ENCODE measurements around the gene COL20A1.

COL20A1 gene

GRCh38 chr20:63308218-63308911, 15.4 kb downstream of the COL20A1 start:
- no peak overlapping the region for H3K4me3 ChIP-seq (ENCODE audit: low read depth, low read length)

DNA sequence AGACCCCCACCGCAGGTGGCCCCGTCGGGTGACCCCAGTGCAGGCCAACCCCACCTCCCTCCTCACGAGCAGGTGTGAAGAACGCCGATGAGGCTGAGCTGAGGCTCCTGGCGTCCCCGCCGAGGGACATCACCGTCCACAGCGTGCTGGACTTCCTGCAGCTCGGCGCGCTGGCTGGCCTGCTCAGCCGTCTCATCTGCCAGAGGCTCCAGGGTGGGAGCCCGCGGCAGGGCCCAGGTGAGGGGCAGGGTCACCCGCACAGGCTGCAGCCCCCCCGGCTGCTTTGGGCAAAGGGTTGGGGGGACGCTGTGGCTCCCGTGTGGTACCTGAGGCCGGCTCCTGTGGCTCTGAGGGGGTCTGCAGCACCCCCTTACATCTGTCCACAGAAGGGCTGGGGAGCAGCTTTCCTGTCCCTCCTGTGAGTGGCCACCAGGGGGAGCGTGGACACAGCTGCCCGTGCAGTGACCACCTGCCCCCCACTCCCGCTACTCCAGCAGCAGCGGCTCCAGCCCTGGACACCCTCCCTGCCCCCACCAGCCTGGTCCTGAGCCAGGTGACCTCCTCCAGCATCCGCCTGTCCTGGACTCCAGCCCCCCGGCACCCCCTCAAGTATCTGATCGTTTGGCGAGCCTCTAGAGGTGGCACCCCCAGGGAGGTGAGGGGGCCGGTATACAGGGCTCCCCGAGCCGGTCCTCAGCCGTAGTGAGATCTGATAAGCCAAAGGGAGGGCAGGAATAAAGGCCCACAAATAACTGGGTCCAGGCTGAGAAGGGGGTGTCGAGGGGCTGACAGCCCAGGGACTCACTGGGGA, 16.5 kb downstream of the COL20A1 start:
- CTCF ChIA-PET: interaction anchor here (0.6 to 4.8 kb wide), 33 partner anchors 7 to 212 kb away, joined by 3 to 79 read pairs (median 5); partner anchors contain the start of gene COL20A1
- TF ChIP-seq, protein P1, sequence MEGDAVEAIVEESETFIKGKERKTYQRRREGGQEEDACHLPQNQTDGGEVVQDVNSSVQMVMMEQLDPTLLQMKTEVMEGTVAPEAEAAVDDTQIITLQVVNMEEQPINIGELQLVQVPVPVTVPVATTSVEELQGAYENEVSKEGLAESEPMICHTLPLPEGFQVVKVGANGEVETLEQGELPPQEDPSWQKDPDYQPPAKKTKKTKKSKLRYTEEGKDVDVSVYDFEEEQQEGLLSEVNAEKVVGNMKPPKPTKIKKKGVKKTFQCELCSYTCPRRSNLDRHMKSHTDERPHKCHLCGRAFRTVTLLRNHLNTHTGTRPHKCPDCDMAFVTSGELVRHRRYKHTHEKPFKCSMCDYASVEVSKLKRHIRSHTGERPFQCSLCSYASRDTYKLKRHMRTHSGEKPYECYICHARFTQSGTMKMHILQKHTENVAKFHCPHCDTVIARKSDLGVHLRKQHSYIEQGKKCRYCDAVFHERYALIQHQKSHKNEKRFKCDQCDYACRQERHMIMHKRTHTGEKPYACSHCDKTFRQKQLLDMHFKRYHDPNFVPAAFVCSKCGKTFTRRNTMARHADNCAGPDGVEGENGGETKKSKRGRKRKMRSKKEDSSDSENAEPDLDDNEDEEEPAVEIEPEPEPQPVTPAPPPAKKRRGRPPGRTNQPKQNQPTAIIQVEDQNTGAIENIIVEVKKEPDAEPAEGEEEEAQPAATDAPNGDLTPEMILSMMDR (IDR thresholded peaks at IDR 0.05; ENCODE audit: insufficient read depth, low read length, missing control alignments): peak; percentile 96
- no peak overlapping the region for H3K4me3 ChIP-seq (ENCODE audit: low read depth, low read length)
- DNase-seq (ENCODE audit: low read depth, low spot score): no peak
- POLR2A ChIA-PET: interaction anchor here (0.7 kb wide), 1 partner anchor 86 kb away, joined by 3 read pairs; no protein-coding TSS in a partner anchor

More at GRCh38 chr20:63308218-63308911, 15.4 kb downstream of the COL20A1 start:
- ChIA-PET CTCF (interaction anchor here (0.5 to 4.8 kb wide), 14 partner anchors 8 to 188 kb away, joined by 3 to 79 read pairs (median 7); no protein-coding TSS in a partner anchor), POLR2A (interaction anchor here (0.7 kb wide), 1 partner anchor 85 kb away, joined by 3 read pairs; no protein-coding TSS in a partner anchor)
- no peak for DNase-seq (ENCODE audit: low read depth, low spot score)
- TF ChIP-seq, protein P1 (IDR thresholded peaks at IDR 0.05; ENCODE audit: insufficient read depth, low read length, missing control alignments): no peak

- CTCF ChIA-PET: interaction anchor here (0.9 to 4.8 kb wide), 21 partner anchors 8 to 211 kb away, joined by 3 to 79 read pairs (median 5); partner anchors contain the start of gene COL20A1
- H3K4me3 ChIP-seq (ENCODE audit: low read depth, low read length): no peak overlapping the region
- TF ChIP-seq, protein P1 (IDR thresholded peaks at IDR 0.05; ENCODE audit: insufficient read depth, low read length, missing control alignments): no peak
- POLR2A ChIA-PET: no interaction called here
- DNase-seq (ENCODE audit: low read depth, low spot score): no peak
Observed at GRCh38 chr20:63310265-63310991, 17.4 kb downstream of the COL20A1 start.

GRCh38 chr20:63311186-63311832, 18.3 kb downstream of the COL20A1 start:
- DNase-seq (ENCODE audit: low read depth, low spot score): no peak
- TF ChIP-seq, protein P1 (IDR thresholded peaks at IDR 0.05; ENCODE audit: insufficient read depth, low read length, missing control alignments): no peak
- POLR2A ChIA-PET: no interaction called here
- CTCF ChIA-PET: interaction anchor here (1.3 to 4.8 kb wide), 8 partner anchors 9 to 185 kb away, joined by 5 to 79 read pairs (median 16); no protein-coding TSS in a partner anchor
- H3K4me3 ChIP-seq (ENCODE audit: low read depth, low read length): no peak overlapping the region

- ChIA-PET POLR2A (no interaction called here), CTCF (interaction anchor here (4.8 kb wide), 1 partner anchor 70 kb away, joined by 79 read pairs; no protein-coding TSS in a partner anchor)
- TF ChIP-seq, protein P1 (IDR thresholded peaks at IDR 0.05; ENCODE audit: insufficient read depth, low read length, missing control alignments): no peak
- no peak for DNase-seq (ENCODE audit: low read depth, low spot score)
- H3K4me3 ChIP-seq (ENCODE audit: low read depth, low read length): no peak overlapping the region
Observed at GRCh38 chr20:63311833-63312243, 18.9 kb downstream of the COL20A1 start.
